GM12874 (cell line): ENCODE results near the gene TANC1.

ENCODE experiments used
- TF ChIP-seq, protein P1 (sequence below): IDR thresholded peaks from 2 replicates; pipeline ENCODE4 v1.5.1; 2011; ENCODE audit warnings: low read depth, mild to moderate bottlenecking, control low read depth, low read length, moderate library complexity; ENCODE audit not compliant: insufficient read depth

Gene TANC1

DNA sequence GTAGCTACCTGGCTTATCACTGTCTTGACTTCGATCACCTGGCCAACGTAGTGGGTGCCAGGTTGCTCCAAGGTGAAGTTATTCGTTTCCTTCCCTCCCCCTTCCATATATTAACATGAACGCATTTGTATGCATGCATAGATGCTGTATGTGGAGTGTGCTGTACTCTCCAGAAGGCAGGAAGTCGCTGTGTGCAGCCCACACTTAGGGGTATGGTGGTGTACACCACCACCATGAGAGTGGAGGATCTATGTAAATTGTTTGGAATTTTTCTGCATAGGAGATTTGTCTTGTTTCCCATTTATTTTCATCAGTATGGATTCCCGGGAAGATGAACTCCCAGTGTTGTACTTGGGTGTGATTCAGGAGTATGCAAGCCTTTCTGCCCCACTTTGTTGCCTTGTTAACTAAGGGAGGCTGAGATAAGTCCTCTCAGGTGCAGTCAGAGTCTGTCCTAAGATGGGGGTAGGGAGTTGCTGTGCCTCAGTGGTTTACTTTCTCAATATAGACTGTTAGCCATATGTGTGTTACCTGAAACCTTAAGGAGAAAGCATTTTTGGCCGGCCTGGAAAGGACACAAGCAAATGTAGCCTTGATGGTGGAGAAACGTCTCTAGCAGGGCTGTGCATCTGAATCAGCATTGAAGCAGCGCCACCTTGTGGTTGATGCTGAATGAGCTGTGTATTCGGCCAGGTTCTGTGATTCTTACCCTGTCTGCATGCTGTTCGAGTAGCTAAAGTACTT, 149.8 kb downstream of the TANC1 start:
- TF ChIP-seq, protein P1, sequence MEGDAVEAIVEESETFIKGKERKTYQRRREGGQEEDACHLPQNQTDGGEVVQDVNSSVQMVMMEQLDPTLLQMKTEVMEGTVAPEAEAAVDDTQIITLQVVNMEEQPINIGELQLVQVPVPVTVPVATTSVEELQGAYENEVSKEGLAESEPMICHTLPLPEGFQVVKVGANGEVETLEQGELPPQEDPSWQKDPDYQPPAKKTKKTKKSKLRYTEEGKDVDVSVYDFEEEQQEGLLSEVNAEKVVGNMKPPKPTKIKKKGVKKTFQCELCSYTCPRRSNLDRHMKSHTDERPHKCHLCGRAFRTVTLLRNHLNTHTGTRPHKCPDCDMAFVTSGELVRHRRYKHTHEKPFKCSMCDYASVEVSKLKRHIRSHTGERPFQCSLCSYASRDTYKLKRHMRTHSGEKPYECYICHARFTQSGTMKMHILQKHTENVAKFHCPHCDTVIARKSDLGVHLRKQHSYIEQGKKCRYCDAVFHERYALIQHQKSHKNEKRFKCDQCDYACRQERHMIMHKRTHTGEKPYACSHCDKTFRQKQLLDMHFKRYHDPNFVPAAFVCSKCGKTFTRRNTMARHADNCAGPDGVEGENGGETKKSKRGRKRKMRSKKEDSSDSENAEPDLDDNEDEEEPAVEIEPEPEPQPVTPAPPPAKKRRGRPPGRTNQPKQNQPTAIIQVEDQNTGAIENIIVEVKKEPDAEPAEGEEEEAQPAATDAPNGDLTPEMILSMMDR: peak; percentile 78; the same call in 1 of the 2 replicates

DNA sequence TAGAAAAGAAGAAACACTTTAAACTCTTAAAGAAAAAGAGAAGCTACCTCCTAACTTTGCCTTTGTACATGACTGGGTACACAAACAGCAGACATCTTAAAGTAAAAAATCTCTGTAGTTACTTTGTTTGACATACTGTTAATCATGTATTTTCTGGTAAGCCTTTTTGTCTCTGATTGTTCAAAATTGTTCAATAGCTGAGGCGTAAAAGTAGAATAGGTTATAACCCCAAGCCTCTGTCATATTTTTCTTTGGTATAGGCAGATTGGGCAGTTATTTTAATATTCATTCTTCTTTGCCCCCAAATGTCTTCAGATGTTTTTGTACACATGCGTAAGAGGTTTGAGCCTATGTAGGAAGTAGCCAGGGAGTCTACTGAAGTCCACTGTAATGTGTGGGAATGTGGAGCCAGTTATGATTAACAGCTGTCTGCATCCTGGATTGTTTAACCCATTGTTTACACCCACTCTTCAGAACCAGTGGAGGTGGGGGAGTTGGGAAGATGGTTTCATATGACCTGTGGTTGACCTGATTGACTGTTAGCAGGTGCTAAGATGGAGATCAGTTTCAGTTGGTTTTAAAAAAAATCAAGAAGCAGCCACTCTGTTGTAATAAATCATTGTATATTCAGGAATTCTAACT, 150.5 kb downstream of the TANC1 start:
- TF ChIP-seq, protein P1: no peak

DNA sequence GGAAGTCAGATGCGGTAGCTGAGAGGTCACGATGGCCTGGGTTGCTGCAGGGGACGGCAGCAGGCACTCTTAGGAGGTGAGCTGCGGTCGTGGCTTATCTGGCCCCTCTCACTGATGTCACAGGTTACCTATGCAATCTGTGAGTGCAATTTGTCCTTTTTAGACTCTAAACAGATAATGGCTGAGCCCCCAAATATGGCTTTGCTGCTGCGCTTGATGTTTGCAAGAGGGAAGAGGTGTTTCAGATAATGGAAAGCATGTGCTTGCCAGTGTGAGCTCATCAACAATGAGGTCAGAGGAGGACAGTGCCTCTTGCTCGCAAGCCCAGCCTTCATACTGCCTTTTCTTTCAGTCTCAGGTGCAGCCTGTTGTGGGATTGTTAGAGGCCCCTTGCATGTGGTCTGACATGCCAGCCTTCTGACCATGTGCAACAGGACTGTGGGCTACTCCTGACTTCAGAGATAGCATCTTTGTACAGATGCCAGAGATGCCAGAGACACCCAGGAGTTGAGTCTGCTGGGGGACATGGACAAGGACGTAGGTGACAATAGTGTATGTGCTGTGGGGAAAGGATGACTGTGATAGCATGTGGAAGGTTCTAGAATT, 151.3 kb downstream of the TANC1 start:
- TF ChIP-seq, protein P1: no peak

DNA sequence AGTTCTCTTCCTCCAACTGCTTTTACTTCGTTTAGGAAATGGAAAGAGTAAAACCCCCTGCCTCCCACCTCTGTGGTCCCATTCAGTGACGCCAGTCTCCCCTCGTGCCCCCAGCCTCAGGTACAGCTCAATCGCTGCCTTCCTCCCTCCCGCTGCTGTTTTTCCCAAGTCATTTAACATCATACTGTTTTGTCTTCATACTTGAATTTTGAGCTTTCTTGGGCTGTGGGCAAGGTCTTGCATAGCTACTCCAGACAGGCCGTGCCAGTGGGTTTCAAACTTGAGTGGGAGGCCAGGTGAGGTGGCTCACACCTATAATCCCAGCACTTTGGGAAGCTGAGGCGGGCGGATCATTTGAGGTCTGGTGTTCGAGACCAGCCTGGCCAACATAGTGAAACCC, 155.3 kb downstream of the TANC1 start:
- TF ChIP-seq, protein P1: no peak

DNA sequence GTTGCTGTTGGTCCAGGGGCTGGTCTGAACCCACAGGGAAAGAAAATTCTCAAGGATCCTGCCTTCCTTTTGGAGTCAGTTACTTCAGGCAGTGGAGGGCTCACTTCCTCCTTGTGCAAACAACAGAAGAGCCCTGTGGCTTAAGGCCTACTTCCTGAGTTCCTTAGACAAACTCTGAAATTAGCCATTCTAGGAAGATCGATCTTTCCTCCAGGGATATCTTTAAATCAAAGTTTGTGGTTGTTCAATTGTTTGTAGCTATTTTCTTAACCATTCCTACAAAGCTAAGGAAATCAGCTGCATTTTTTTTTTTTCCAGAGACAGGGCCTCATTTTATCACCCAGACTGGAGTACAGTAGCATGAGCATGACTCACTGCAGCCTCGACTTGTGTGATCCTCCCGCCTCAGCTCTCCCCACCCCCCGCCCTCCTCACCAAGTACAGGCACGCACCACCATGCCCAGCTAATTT, 156.0 kb downstream of the TANC1 start:
- TF ChIP-seq, protein P1: no peak

DNA sequence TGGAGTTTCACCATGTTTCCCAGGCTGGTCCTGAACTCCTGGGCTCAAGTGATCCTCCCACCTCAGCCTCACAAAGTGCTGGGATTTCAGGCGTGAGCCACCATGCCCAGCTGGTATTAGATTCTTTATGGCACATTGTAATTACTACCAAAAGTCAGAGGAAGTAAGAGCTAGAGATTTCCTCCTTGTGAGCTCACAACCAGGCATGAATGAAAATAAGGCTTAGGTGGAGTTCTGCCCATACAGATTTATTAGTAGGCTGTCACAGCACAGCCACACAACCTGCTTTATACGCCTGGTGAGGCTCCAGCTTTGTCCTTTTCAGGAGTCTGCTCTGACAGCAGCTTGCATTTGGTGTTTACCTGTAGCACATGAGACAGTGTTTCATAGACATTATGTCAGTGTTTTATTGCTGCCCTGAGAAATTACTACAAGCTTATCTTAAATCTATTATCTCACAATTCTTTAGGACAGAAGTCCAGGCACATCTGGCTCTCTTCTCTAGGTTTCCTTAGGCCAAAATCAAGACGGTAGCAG, 156.6 kb downstream of the TANC1 start:
- TF ChIP-seq, protein P1: no peak

DNA sequence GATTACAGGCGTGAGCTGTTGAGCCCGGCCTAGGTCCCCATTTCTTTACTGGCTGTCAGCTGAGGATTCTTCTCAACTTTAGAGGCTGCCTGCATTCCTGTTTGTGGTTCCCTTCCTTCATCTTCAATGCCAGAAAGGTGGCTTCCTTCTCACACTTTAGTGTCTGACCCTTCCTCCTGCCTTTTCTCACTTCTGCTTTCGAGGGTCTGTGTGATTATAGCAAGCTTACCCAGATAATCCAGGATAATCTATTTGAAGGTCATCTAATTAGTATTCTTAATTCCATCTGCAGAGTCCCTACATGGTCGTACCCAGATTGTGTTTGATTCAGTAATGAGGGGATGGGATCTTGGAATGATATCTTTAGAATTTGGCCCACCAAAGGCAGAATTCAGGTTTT, 157.4 kb downstream of the TANC1 start:
- TF ChIP-seq, protein P1: no peak
